Stimulated activated naive CD4-positive, alpha-beta T cell (primary cell): ENCODE data around the gene CD248.
"Not testable (repeated sequence)": the region's sequence is repeated elsewhere in the genome, so short reads cannot be mapped to it uniquely, and the experiment has no call there.

Experiments used
- DNase-seq, 6 experiments: peaks; one replicate each; lab custom pipeline; 2025; lab: John Stamatoyannopoulos, UW

CD248 gene

GRCh38 chr11:66328302-66329144 lies 11.7 kb upstream of the CD248 start:
- peak; percentile 63 to 87 (median 77) for DNase-seq

- DNase-seq: no peak
Measured at GRCh38 chr11:66328031-66328301, 11.1 kb upstream of the CD248 start.

- no peak for DNase-seq
Measured at GRCh38 chr11:66327171-66328030, 10.6 kb upstream of the CD248 start.

GRCh38 chr11:66326261-66327111 lies 9.6 kb upstream of the CD248 start:
- DNase-seq: peak; percentile 15 to 49 (median 34)

- DNase-seq: no peak
Measured at GRCh38 chr11:66325263-66325671, 8.4 kb upstream of the CD248 start.

GRCh38 chr11:66324664-66325063 lies 7.8 kb upstream of the CD248 start:
- no peak for DNase-seq

- DNase-seq: no peak
Measured at GRCh38 chr11:66323684-66324083, 6.8 kb upstream of the CD248 start.

GRCh38 chr11:66322732-66323427 lies 6.0 kb upstream of the CD248 start:
- DNase-seq: no peak

- DNase-seq: no peak
Measured at GRCh38 chr11:66321606-66322005, 4.8 kb upstream of the CD248 start.

GRCh38 chr11:66320748-66321147 lies 3.9 kb upstream of the CD248 start:
- DNase-seq: not testable (repeated sequence)

- not testable (repeated sequence) for DNase-seq
Measured at GRCh38 chr11:66320289-66320688, 3.4 kb upstream of the CD248 start.

- no peak for DNase-seq
Measured at GRCh38 chr11:66318600-66318970, 1.7 kb upstream of the CD248 start.

GRCh38 chr11:66317723-66318599 lies 1.1 kb upstream of the CD248 start:
- DNase-seq: peak; percentile 63 to 89 (median 81)

- DNase-seq: peak; percentile 31 to 87 (median 67)
Measured at GRCh38 chr11:66317322-66317722, 478 bp upstream of the CD248 start.

GRCh38 chr11:66315921-66316811 lies 678 bp downstream of the CD248 start:
- DNase-seq: no peak

GRCh38 chr11:66315498-66315885 lies 1.4 kb downstream of the CD248 start:
- DNase-seq: no peak

- DNase-seq: no peak
Measured at GRCh38 chr11:66314561-66315497, 2.0 kb downstream of the CD248 start.

GRCh38 chr11:66314186-66314501 lies 2.7 kb downstream of the CD248 start:
- no peak for DNase-seq
